T-helper 2 cell treated with Interferon-gamma antibody and Interleukin-4, amounts not matched to agents 5 μg/mL and 100 μg/mL, for 36 hours (primary cell): ENCODE results near the gene SYT11.

Experiments
- DNase-seq: peaks from one replicate; pipeline ENCODE4 v3.0.0; 2021; ENCODE audit warnings: low spot score
- H3K27ac Mint-ChIP-seq: one replicate; pipeline ENCODE4 v1.8.0; 2021; ENCODE audit warnings: mild to moderate bottlenecking, mixed read lengths
- H3K27me3 Mint-ChIP-seq: one replicate; pipeline ENCODE4 v1.8.0; 2021; ENCODE audit warnings: low read depth, mixed read lengths
- H3K36me3 Mint-ChIP-seq: one replicate; pipeline ENCODE4 v1.8.0; 2021; ENCODE audit warnings: low read depth, mixed read lengths
- H3K4me1 Mint-ChIP-seq: one replicate; pipeline ENCODE4 v1.8.0; 2021; ENCODE audit warnings: low read depth, mixed read lengths
- H3K4me3 Mint-ChIP-seq: one replicate; pipeline ENCODE4 v1.8.0; 2022; ENCODE audit warnings: mild to moderate bottlenecking, moderate library complexity, mixed read lengths
- H3K9me3 Mint-ChIP-seq: one replicate; pipeline ENCODE4 v1.8.0; 2021; ENCODE audit warnings: mixed read lengths

Gene SYT11

GRCh38 chr1:155898888-155899287, 39.5 kb downstream of the SYT11 start:
- Mint-ChIP-seq H3K36me3 (peaks cover 32% of the 10 kb centered on the region), H3K4me3 (no peak overlapping the region), H3K27me3 (no peaks in the 10 kb centered on the region), H3K9me3 (no peaks in the 10 kb centered on the region), H3K4me1 (peaks cover under 1% of the 10 kb centered on the region), H3K27ac (no peak overlapping the region)
- DNase-seq: no peak

GRCh38 chr1:155899683-155900082, 40.3 kb downstream of the SYT11 start:
- Mint-ChIP-seq H3K4me3 (no peak overlapping the region), H3K36me3 (peaks cover 40% of the 10 kb centered on the region), H3K4me1 (no peaks in the 10 kb centered on the region), H3K9me3 (no peaks in the 10 kb centered on the region), H3K27ac (no peak overlapping the region), H3K27me3 (no peaks in the 10 kb centered on the region)
- no peak for DNase-seq

- no peak overlapping the region for H3K27ac Mint-ChIP-seq
- peaks cover 41% of the 10 kb centered on the region for H3K36me3 Mint-ChIP-seq
- H3K27me3 Mint-ChIP-seq: no peaks in the 10 kb centered on the region
- H3K9me3 Mint-ChIP-seq: no peaks in the 10 kb centered on the region
- no peak overlapping the region for H3K4me3 Mint-ChIP-seq
- no peak for DNase-seq
- H3K4me1 Mint-ChIP-seq: no peaks in the 10 kb centered on the region
Measured at GRCh38 chr1:155900161-155900560, 40.8 kb downstream of the SYT11 start.

GRCh38 chr1:155904261-155904660, 44.9 kb downstream of the SYT11 start:
- Mint-ChIP-seq H3K36me3 (peaks cover 36% of the 10 kb centered on the region), H3K9me3 (no peaks in the 10 kb centered on the region), H3K4me1 (no peaks in the 10 kb centered on the region), H3K27ac (no peak overlapping the region), H3K4me3 (no peak overlapping the region), H3K27me3 (no peaks in the 10 kb centered on the region)
- no peak for DNase-seq

DNA sequence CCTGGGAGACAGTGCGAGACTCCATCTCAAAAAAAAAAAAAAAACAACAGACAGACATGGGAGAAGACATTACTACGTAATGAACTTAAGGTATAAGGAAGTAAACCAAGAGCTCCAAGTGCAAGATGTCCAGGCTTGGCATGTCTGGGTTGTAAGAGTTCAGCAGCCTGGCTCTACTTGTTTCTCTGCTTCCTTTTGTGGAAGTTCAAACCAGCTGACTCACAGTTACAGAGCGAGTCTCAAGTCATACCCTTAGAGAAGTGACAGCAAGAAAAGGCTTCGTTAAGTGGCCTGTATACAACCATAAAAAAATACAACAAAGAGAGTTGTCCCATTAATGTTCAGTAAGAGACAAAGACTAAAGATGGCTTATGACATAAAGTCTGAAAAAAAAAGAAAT, 50.5 kb downstream of the SYT11 start:
- Mint-ChIP-seq H3K4me1 (peaks cover 20% of the 10 kb centered on the region), H3K4me3 (peak overlapping the region; percentile 98), H3K9me3 (no peaks in the 10 kb centered on the region), H3K27ac (peak overlapping the region; percentile 69), H3K27me3 (no peaks in the 10 kb centered on the region), H3K36me3 (peaks cover 52% of the 10 kb centered on the region)
- no peak for DNase-seq

GRCh38 chr1:155910621-155911121, 51.3 kb downstream of the SYT11 start:
- peaks cover 55% of the 10 kb centered on the region for H3K36me3 Mint-ChIP-seq
- peaks cover 20% of the 10 kb centered on the region for H3K4me1 Mint-ChIP-seq
- no peak for DNase-seq
- no peaks in the 10 kb centered on the region for H3K9me3 Mint-ChIP-seq
- H3K27ac Mint-ChIP-seq: peak overlapping the region; percentile 99
- peak overlapping the region; percentile 98 for H3K4me3 Mint-ChIP-seq
- no peaks in the 10 kb centered on the region for H3K27me3 Mint-ChIP-seq

GRCh38 chr1:155911156-155912055, 52.0 kb downstream of the SYT11 start, which contains the start of gene RIT1:
Gene RIT1, minus strand, starts transcription at chr1:155911349. Its CDS starts 588 bp downstream, at chr1:155910761.
- Mint-ChIP-seq H3K4me3 (peak within 1 kb of the TSS; percentile 98), H3K4me1 (peaks cover 20% of the 10 kb centered on the region), H3K36me3 (peaks cover 62% of the 10 kb centered on the region)

DNA sequence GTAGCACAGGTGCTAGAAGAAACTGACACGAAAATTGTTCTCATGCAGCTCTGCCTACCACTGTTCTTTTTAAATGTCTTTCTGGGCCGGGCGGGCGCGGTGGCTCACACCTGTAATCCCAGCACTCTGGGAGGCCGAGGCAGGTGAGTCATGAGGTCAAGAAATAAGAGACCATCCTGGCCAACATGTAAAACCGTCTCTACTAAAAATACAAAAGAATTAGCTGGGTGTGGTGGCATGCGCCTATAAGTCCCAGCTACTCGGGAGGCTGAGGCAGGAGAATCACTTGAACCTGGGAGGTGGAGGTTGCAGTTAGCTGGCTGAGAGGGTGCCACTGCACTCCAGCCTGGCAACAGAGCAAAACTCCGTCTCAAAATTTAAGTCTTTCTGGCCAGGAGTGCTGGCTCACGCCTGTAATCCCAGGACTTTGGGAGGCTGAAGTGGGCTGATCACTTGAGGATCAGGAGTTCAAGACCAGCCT, 52.7 kb downstream of the SYT11 start:
- H3K4me1 Mint-ChIP-seq: peaks cover 22% of the 10 kb centered on the region

More at GRCh38 chr1:155911156-155912055, 52.0 kb downstream of the SYT11 start, which contains the start of gene RIT1:
- peak within 1 kb of the TSS; percentile 99 for H3K27ac Mint-ChIP-seq
- DNase-seq: peak; percentile 80
- no peaks in the 10 kb centered on the region for H3K9me3 Mint-ChIP-seq
- H3K27me3 Mint-ChIP-seq: no peaks in the 10 kb centered on the region

DNA sequence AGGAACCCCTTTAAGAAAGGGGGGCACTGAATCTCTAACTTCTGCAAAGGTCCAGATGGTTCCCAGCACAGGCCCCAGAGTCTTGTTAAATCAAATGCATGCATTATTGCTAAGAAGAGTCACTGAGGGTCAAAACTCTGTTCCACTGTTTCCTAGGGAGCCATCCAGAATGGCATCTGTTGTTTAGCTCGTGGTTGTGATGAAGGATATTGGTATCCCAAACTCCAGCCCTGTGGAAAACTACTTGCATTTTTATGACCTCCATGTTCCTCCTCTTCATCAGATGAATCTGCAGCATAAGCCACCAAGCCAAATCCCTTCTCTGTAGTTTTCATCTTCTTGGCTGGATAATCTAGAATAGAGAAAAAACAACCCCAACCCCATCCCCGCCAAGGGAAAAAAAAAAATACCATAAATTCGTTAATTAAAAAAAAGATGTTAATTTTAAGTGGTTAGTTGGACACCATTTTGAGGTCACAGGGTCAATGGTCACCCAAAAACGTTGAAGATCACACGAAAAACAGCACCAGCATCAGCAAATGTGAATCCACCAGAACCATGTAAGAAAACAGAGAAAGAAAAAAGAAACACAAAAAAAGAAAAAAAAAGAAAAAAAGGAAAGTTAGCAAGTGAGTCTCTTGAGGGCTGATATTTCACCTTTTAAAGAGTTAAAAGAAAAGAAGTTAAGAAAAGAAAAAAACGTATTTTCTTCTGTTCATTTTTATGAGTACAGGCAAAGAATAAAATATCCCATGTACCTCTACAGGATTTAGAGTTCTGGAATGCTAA, 54.8 kb downstream of the SYT11 start:
- Mint-ChIP-seq H3K4me1 (peaks cover 22% of the 10 kb centered on the region), H3K9me3 (no peaks in the 10 kb centered on the region), H3K27ac (no peak overlapping the region), H3K4me3 (no peak overlapping the region), H3K27me3 (no peaks in the 10 kb centered on the region), H3K36me3 (peaks cover 77% of the 10 kb centered on the region)
- no peak for DNase-seq

More for the DNA sequence above, 52.7 kb downstream of the SYT11 start:
- DNase-seq: no peak
- peak overlapping the region; percentile 98 for H3K4me3 Mint-ChIP-seq
- no peaks in the 10 kb centered on the region for H3K27me3 Mint-ChIP-seq
- peak overlapping the region; percentile 99 for H3K27ac Mint-ChIP-seq
- H3K9me3 Mint-ChIP-seq: no peaks in the 10 kb centered on the region
- peaks cover 67% of the 10 kb centered on the region for H3K36me3 Mint-ChIP-seq

DNA sequence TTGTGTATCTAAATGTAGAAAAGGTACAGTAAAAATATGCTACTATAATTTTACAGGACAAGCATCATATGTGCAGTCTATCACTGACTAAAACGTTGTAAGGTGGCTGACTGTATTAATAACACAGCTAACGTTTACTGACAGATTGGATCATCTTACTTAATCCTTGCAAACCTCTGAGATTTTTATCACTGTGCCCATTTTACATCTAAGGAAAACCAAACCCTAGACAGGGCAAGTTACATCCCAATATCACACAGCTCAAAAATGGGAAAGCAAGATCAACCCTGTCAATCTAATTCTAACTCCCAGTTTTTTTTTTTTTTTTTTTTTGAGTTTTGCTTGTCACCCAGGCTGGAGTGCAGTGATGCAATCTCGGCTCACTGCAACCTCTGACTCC, 59.3 kb downstream of the SYT11 start:
- Mint-ChIP-seq H3K27me3 (no peaks in the 10 kb centered on the region), H3K4me1 (peaks cover 6% of the 10 kb centered on the region), H3K4me3 (no peak overlapping the region), H3K36me3 (peaks cover 73% of the 10 kb centered on the region), H3K9me3 (no peaks in the 10 kb centered on the region), H3K27ac (no peak overlapping the region)
- DNase-seq: no peak

GRCh38 chr1:155919801-155920200, 60.4 kb downstream of the SYT11 start:
- Mint-ChIP-seq H3K4me3 (no peak overlapping the region), H3K9me3 (no peaks in the 10 kb centered on the region), H3K36me3 (peaks cover 66% of the 10 kb centered on the region), H3K27me3 (no peaks in the 10 kb centered on the region), H3K4me1 (peaks cover 6% of the 10 kb centered on the region), H3K27ac (no peak overlapping the region)
- no peak for DNase-seq

DNA sequence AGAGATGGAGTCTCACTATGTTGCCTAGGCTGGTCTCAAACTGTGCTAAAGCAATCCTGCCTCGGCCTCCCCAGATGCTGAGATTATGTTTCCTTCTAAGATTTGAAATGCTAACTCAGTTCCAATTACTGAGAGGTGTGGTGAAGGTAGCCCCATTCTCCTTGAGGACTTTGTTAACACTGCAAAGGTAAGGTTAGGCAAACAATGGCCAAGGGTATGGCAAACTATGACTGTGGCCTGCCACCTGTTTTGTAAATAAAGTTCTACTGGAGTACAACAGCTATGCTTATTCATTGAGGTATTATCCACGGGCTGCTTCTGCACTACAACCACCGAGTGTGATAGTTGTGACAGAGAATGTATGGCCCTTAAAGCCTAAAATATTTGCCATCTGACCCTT, 61.4 kb downstream of the SYT11 start:
- H3K9me3 Mint-ChIP-seq: no peaks in the 10 kb centered on the region
- H3K4me3 Mint-ChIP-seq: no peak overlapping the region
- peaks cover 7% of the 10 kb centered on the region for H3K4me1 Mint-ChIP-seq
- no peak for DNase-seq
- H3K27ac Mint-ChIP-seq: no peak overlapping the region
- H3K36me3 Mint-ChIP-seq: peaks cover 67% of the 10 kb centered on the region
- no peaks in the 10 kb centered on the region for H3K27me3 Mint-ChIP-seq

DNA sequence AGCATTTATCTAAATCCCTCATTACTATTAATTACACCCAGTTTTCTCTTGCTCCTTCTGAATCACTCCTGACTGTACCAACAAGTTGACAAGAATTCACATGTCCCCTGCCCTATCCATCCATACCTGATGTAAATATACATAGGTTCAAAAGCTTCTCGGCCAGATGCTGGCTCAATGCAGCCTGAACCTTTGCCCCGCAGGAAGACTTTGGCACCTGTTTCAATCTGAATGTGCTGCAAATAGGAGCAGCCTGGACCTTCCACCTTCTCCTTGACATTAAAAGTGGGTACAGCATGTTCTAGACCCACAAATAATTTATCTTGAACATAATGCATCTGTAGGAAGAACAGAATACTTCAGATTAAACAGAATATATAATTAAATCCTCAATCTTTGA, 66.1 kb downstream of the SYT11 start:
- peaks cover 15% of the 10 kb centered on the region for H3K4me1 Mint-ChIP-seq
- no peak for DNase-seq
- H3K36me3 Mint-ChIP-seq: peaks cover 64% of the 10 kb centered on the region
- H3K27me3 Mint-ChIP-seq: no peaks in the 10 kb centered on the region
- no peak overlapping the region for H3K27ac Mint-ChIP-seq
- no peaks in the 10 kb centered on the region for H3K9me3 Mint-ChIP-seq
- H3K4me3 Mint-ChIP-seq: no peak overlapping the region

- Mint-ChIP-seq H3K36me3 (peaks cover 56% of the 10 kb centered on the region), H3K4me3 (no peak overlapping the region), H3K27ac (no peak overlapping the region), H3K4me1 (peaks cover 33% of the 10 kb centered on the region), H3K27me3 (no peaks in the 10 kb centered on the region), H3K9me3 (no peaks in the 10 kb centered on the region)
- no peak for DNase-seq
Measured at GRCh38 chr1:155929057-155929456, 69.7 kb downstream of the SYT11 start.
